GM19328 (cell line): ENCODE results near the gene PBX3.
"Not testable (repeated sequence)": the region's sequence is repeated elsewhere in the genome, so short reads cannot be mapped to it uniquely, and the experiment has no call there.

Experiments used
- ATAC-seq: cut with Tn5 transposase; IDR thresholded peaks from one replicate; pipeline ENCODE4 v1.9.1; 2021; ENCODE audit warnings: mild to moderate bottlenecking, moderate library complexity; ENCODE audit not compliant: unreplicated experiment

PBX3 gene

GRCh38 chr9:125821078-125821477 lies 73.9 kb downstream of the PBX3 start:
- no peak for ATAC-seq

DNA sequence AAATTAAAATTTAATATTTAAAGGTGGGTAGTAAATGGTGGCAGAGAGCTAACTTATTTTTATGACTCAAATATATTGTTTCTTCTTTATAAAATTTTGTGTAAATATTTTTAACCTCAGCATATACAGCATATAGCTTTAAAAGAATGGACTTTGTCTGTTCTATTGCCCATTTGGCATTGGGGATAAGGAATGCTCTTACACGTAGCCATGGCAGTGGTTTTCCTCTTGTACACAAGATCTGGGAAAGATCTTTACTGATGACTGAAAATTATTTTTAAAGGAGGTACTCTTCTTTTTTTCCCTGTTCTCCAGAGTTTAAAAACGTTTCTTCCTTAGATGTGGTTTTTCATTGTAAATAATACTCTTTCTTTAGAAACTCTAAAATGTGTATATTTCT lies 75.0 kb downstream of the PBX3 start:
- no peak for ATAC-seq

- ATAC-seq = no peak
Observed at GRCh38 chr9:125822902-125823301, 75.7 kb downstream of the PBX3 start.

DNA sequence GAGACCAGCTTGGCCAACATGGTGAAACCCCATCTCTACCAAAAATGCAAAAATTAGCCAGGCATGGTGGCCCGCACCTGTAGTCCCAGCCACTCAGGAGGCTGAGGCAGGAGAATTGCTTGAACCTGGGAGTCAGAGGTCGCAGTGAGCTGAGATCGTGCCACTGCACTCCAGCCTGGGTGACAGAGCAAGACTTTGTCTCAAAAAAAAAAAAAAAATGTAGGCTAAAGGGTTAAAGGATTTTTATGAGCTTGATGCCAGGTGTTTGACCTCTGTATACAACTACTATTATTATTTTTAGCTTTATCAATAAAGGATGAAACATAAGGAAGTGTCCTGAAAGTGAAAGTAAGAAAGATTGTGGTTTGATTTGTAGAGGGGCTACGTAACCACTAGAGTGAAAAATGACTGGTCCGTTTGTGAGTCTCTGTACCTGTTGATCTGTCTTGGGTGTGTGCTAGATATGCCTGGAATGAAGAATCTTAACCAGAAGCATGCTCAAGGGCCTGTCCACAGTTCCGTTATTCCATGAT lies 76.8 kb downstream of the PBX3 start:
- not testable (repeated sequence) for ATAC-seq

- no peak for ATAC-seq
Observed at GRCh38 chr9:125825762-125826161, 78.6 kb downstream of the PBX3 start.

- no peak for ATAC-seq
Observed at GRCh38 chr9:125826850-125827249, 79.7 kb downstream of the PBX3 start.

DNA sequence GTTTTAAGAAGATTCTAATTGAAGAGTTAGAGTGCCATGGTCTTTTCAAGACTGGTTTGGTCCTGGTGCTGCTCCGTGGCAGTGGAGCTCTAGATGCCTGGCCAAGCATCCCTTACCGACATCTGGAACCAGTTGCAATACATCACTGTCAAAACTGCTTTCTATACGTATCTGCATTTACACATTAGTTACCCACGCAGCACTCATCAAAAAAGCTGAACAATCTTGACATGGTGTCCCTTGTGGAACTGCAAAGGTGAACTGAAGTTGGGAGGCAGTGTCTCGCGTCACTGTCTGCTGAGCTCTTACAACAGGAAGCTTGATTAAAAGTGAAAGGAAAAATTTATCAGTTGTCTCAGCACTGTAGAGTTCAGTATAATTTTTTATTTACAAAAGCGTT lies 82.6 kb downstream of the PBX3 start:
- ATAC-seq = no peak

DNA sequence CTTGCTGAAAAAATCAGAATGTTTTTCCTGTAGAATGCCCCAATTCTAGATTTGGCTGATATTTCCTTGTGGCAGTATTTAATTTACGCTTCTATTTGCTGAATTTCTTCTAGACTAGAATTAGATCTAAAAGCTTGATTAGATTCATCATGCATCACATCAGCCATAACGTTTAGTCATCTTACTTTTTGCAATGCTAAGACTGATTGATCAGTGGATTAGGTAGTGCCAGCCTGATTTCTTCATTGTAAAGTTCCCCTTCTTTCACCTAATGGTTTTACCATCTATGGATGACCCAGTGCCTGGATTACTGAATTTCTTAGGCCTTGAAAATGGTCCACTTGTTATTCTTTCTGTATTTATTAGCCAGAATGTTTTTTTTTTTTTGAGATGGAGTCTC lies 83.9 kb downstream of the PBX3 start:
- no peak for ATAC-seq

DNA sequence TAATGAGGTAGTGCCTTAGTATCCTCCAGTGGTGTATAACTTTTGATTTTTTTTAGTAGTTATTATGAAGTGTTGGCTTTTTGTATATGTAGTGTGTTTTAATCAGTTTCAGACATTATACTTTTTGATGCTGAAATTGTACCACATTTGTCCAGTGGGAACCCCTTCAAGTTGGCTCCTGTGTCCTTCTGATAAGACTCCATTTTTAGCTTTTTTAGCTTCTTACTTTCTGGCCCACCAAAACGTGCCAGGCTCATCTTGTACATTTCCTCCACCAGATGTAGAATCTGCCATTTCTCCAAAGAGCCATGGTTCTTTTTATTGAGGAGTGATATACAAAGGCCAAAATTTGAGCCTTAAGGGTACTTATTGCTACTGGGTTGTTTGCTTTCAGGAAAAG lies 84.4 kb downstream of the PBX3 start:
- ATAC-seq = no peak

DNA sequence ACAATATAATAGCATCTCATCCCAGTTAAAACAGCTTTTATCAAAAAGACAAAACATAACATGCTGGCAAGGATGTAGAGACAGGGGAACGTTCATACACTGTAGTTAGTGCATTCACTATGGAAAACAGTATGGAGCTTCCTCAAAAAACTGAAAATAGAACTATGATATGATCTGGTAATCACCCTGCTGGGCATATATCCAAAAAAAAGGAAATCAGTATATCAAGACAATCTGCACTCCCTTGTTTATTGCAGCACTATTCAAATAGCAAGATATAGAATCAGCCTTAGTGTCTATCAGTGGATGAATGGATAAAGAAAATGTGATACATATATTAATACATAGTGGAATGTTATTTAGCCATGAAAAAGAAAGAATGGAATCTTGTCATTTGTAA lies 88.5 kb downstream of the PBX3 start:
- ATAC-seq = no peak

DNA sequence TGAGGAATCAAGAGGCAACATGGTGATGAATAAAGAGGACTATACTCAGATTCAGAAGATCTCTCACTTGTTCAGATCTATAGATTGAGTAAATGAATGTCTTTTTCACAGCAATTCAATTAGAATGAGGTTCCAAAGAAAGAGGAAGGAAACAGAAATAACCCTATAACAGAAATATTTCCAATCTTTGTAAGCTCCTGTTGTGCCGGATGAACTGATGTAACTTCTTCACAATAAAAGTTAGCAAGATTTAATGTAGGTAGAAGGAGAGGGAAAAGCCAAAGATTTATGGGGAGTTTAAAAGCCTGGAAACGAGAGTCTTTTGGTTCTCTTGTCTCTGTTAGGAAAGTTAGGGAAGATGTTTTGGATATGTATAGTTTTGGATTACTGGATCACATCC lies 92.1 kb downstream of the PBX3 start:
- no peak for ATAC-seq

- ATAC-seq = no peak
Observed at GRCh38 chr9:125841444-125841843, 94.3 kb downstream of the PBX3 start.

- no peak for ATAC-seq
Observed at GRCh38 chr9:125842242-125842641, 95.1 kb downstream of the PBX3 start.

DNA sequence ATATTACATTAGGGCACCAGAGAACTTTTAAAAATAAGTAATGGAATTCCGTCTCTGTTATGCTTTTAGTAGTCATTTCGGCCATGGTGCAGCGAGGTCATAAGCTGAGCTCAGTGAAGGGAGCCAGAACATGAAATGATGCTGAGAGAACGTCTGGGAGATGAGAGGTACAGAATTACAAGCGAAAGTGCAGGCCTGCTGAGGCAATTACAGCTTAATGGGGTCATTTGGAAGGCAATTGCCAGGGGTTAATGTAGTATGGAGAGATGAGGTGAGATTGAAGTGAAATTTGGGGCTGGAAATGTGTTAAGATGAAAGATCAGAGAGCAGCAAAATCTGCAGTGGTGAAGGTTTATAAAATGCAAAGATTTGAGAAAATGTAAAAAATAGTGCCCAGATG lies 96.5 kb downstream of the PBX3 start:
- ATAC-seq = no peak

GRCh38 chr9:125844611-125845010 lies 97.4 kb downstream of the PBX3 start:
- no peak for ATAC-seq

DNA sequence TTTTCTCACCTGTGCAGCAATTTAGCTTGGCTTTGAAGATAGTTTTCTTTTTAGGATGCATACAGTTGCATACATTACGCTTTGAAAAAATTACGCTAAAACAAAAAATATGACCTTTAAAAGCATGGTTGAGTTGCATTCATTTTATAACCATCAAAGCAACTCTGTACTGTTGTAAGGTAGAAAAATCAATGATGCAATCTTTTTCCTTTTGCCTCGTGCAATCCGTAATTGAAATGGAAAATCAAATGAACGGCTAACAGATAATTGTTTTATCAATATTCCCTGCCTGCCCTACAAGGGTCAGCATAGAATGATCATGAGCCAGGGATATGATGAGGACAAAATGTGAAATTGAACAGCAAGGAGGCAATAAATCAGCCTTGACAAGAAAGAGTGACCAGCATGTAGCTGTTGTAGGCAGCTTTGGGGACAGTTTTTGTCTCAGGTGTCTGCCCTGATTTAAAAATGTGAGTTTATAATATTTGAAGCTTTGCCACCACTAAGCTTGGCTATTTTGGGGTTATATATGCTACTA lies 98.2 kb downstream of the PBX3 start:
- ATAC-seq = no peak

DNA sequence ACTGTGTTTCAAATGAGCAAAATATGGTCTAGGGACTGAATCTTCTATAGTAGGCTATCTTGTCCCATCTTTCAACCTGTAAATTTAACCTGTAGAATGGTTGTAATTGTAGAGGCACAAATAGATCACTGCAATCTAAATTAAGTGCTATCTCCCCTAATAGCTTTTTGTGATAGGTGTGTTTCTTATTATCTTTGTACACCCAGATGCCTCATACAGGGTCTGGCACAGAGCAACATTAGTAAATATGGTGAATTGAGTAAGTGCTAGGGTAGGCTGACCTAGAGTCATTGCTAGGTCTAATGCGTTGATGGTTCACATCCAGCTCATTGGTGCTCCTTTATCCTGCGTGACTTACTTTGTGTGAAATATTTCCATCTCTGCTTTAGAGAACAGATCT lies 100.6 kb downstream of the PBX3 start:
- no peak for ATAC-seq

DNA sequence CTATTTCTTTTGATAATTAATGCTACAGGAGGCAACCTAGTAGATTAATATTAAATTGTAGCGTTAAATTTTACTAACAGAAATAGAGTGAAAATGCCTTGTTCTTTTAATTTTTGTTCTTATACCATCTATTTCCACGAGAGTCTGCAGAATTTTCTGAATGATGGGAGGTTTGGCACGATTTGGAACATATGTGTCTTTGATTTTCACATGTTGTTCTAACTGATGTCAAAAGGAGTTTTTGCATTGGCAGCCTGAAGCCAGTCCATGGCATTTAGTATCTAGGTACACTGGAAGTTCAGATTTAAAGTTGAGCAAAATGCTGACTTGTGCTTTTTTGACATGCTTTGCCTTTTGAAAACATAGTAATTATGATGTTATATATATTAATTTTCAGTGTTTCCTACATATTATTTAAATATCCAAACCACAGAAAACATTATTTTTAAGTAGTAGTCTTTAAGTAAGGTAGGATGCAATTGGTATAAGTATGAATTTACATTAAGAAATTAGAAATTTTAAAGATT lies 103.0 kb downstream of the PBX3 start:
- no peak for ATAC-seq

DNA sequence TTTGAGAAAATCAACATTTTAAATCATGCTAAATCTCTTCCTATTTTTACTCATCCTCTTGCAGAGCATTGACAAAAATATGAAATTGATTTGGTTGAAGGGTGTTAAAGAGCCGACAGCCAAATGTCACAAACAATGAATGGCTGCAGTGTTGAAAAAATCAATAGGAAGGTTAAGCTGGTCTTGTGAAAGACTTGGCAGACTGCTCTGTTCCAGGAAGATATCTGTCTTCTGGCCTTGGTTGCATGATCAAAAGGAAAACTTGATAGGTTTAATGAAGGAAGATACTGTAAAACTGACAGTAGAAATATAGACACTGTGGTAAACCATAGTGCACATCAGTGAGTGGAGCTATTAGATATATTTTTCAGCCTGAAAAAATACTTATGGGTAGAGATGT lies 103.6 kb downstream of the PBX3 start:
- no peak for ATAC-seq

DNA sequence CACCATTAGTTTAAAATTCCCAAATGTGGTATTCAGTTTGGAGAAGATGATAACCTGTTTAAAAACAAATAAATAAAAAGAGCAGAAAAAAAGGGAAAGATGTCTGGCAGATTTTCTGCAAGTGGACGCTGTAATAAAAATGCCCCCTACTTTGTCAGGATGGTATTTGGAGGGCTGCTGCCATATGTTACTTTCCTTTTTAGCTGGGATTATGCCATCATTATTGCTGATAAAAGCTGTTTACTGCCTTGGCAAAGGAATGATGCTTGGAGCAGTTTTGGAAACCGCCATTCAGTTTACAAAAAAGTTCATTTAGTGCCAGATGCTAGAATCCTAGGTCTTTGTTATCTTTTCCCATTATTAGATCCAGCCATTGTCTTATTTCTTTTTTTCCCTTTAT lies 104.8 kb downstream of the PBX3 start:
- no peak for ATAC-seq

- no peak for ATAC-seq
Observed at GRCh38 chr9:125852386-125852785, 105.2 kb downstream of the PBX3 start.

DNA sequence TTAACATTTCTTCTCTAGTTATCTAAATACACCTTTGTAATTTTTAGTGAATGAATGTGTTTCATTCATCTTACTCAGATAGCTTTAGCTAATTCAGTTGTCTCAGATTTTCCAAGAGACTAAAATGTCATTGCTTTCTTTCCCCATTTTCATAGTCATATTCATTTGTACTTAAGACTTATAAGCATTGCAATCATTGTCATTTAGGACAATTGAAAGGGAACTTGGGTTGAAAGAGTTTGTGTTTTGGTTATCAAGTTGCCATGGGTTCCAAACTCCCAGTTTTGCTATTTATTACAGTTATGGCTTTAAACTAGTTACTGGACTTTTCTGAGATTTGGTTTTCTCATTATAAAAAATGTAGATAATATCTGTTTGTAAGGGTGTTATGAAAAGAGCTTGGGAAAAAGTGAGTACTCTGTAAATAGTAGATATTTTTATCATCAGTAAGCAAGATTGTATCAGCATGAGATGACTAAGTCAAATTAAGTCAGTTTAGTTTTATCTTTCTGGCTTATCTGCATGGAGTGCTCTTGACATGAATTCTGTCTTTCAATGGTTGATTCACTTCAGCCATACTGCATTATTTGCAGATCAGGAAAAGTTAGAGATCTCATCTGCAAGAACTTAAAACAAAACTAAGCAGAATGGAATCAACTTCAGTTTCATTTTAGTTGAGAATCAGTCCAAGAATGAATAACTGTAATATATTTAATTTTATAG lies 107.5 kb downstream of the PBX3 start:
- ATAC-seq = no peak

GRCh38 chr9:125856331-125856730 lies 109.2 kb downstream of the PBX3 start:
- ATAC-seq = no peak
